Hepatocyte (in vitro differentiated cells): ENCODE results near the gene PPP1R7. TPM values are rescaled to one million over a fixed set of nuclear protein-coding genes. Genes with fewer than 3 reads are reported as not detected.

Experiments used
- DNase-seq: peaks from one replicate; pipeline ENCODE4 v3.0.0-alpha.2; 2016; ENCODE audit warnings: low spot score
- H2AFZ ChIP-seq: fragments of 200-600 bp; sonication (generic); 2 replicates; pipeline ENCODE4 v1.6.0; 2016; ENCODE audit warnings: antibody characterized with exemption, mild to moderate bottlenecking
- H3K27ac ChIP-seq: fragments of 200-600 bp; sonication (generic); 2 replicates; pipeline ENCODE4 v1.5.1; 2016; ENCODE audit warnings: mild to moderate bottlenecking
- H3K27me3 ChIP-seq: fragments of 200-600 bp; sonication (generic); 2 replicates; pipeline ENCODE4 v1.6.1; 2016
- H3K36me3 ChIP-seq: fragments of 200-600 bp; sonication (generic); replicated peaks from 2 replicates; pipeline ENCODE4 v1.5.1; 2016; ENCODE audit warnings: low read depth; ENCODE audit not compliant: insufficient read depth
- H3K4me1 ChIP-seq: fragments of 200-600 bp; sonication (generic); 2 replicates; pipeline ENCODE4 v1.5.1; 2016; ENCODE audit warnings: mild to moderate bottlenecking, moderate library complexity; ENCODE audit not compliant: insufficient read depth
- H3K4me2 ChIP-seq: fragments of 200-600 bp; sonication (generic); 2 replicates; pipeline ENCODE4 v1.6.0; 2016
- H3K4me3 ChIP-seq: fragments of 200-600 bp; sonication (generic); 2 replicates; pipeline ENCODE4 v1.5.1; 2016; ENCODE audit warnings: mild to moderate bottlenecking
- H3K79me2 ChIP-seq: fragments of 200-600 bp; sonication (generic); 2 replicates; pipeline ENCODE4 v1.6.0; 2017; ENCODE audit warnings: mild to moderate bottlenecking
- H3K9me2 ChIP-seq: fragments of 200-600 bp; sonication (generic); replicated peaks from 2 replicates; pipeline ENCODE4 v1.6.0; 2017; ENCODE audit warnings: mild to moderate bottlenecking; ENCODE audit not compliant: insufficient read depth
- H3K9me3 ChIP-seq: fragments of 200-600 bp; sonication (generic); 2 replicates; pipeline ENCODE4 v1.5.1; 2016; ENCODE audit warnings: low read depth, mild to moderate bottlenecking
- H4K20me1 ChIP-seq: fragments of 200-600 bp; sonication (generic); 2 replicates; pipeline ENCODE4 v1.6.0; 2016; ENCODE audit warnings: mild to moderate bottlenecking; ENCODE audit not compliant: insufficient read depth, poor library complexity, severe bottlenecking
- CTCF ChIP-seq: fragments of 200-600 bp; sonication (generic); IDR thresholded peaks from 2 replicates; pipeline ENCODE4 v1.5.1; 2016; ENCODE audit warnings: antibody characterized with exemption, mild to moderate bottlenecking; ENCODE audit not compliant: poor library complexity
- EZH2 ChIP-seq: fragments of 200-600 bp; sonication (generic); IDR thresholded peaks from 2 replicates; pipeline ENCODE4 v1.6.1; 2016; ENCODE audit warnings: antibody characterized with exemption, mild to moderate bottlenecking, borderline replicate concordance
- EZH2phosphoT487 ChIP-seq: fragments of 200-600 bp; sonication (generic); IDR thresholded peaks from one replicate; pipeline ENCODE4 v1.6.1; 2018; ENCODE audit warnings: antibody characterized with exemption, mild to moderate bottlenecking, low read depth, moderate library complexity; ENCODE audit not compliant: unreplicated experiment, severe bottlenecking
- WGBS: methylation state at CpG from one replicate; pipeline ENCODE4 v1.1.6; 2016; ENCODE audit warnings: low lambda C conversion rate; ENCODE audit errors: missing lambda C conversion rate; 5-methylcytosine and 5-hydroxymethylcytosine counted together
- polyA plus RNA-seq: library from polyadenylated mRNA; unstranded; fragments of >200 nt; fragmentation: Nextera tagmentation; extraction: Ambion mirVana; gene quantifications from 2 replicates; pipeline ENCODE4 v1.2.1, GENCODE V29; 2016
- total RNA-seq: library from RNA; depleted of rRNA; stranded (reverse); fragments of >200 nt; gene quantifications from 2 replicates; pipeline ENCODE4 v1.2.3, GENCODE V29; 2014

PPP1R7 gene
- total and polyA plus RNA-seq, 2 experiments from 2014 or later, result 46.7 to 84.9 TPM

GRCh38 chr2:241168366-241168765, 18.1 kb downstream of the PPP1R7 start:
- no peaks in the 10 kb centered on the region for H4K20me1 ChIP-seq
- TF ChIP-seq CTCF, result no peak
- no peak for TF ChIP-seq EZH2phosphoT487
- TF ChIP-seq EZH2, result no peak

GRCh38 chr2:241173557-241173956, 23.3 kb downstream of the PPP1R7 start:
- Histone ChIP-seq H3K4me1 (no peaks in the 10 kb centered on the region), H3K36me3 (no peaks in the 10 kb centered on the region), H4K20me1 (no peaks in the 10 kb centered on the region), H3K27ac (no peak overlapping the region), H3K4me2 (no peak overlapping the region), H3K4me3 (no peak overlapping the region), H3K27me3 (no peaks in the 10 kb centered on the region), H3K79me2 (no peaks in the 10 kb centered on the region), H3K9me3 (no peaks in the 10 kb centered on the region), H3K9me2 (no peaks in the 10 kb centered on the region), H2AFZ (no peak overlapping the region)
- no peak for TF ChIP-seq EZH2
- no peak for TF ChIP-seq CTCF
- TF ChIP-seq EZH2phosphoT487, result no peak
- DNase-seq, result no peak
- WGBS, result 82% methylated on average over 2 of the region's 2 CpGs

More at GRCh38 chr2:241168366-241168765, 18.1 kb downstream of the PPP1R7 start:
- Histone ChIP-seq H3K27me3 (no peaks in the 10 kb centered on the region), H2AFZ (no peak overlapping the region), H3K4me1 (no peaks in the 10 kb centered on the region), H3K9me3 (no peaks in the 10 kb centered on the region), H3K27ac (no peak overlapping the region), H3K36me3 (no peaks in the 10 kb centered on the region), H3K4me2 (no peak overlapping the region), H3K79me2 (no peaks in the 10 kb centered on the region), H3K9me2 (no peaks in the 10 kb centered on the region), H3K4me3 (no peak overlapping the region)
- WGBS, result 98% methylated on average over 15 of the region's 15 CpGs
- no peak for DNase-seq

GRCh38 chr2:241177526-241178334, 27.5 kb downstream of the PPP1R7 start:
- Histone ChIP-seq H2AFZ (no peak overlapping the region), H3K36me3 (no peaks in the 10 kb centered on the region), H3K27ac (no peak overlapping the region), H3K27me3 (no peaks in the 10 kb centered on the region), H3K4me3 (no peak overlapping the region), H3K9me3 (no peaks in the 10 kb centered on the region), H3K4me2 (no peak overlapping the region), H4K20me1 (no peaks in the 10 kb centered on the region), H3K79me2 (no peaks in the 10 kb centered on the region), H3K4me1 (no peaks in the 10 kb centered on the region), H3K9me2 (no peaks in the 10 kb centered on the region)
- TF ChIP-seq EZH2phosphoT487 (no peak), CTCF (no peak), EZH2 (no peak)
- WGBS, result 97% methylated on average over 12 of the region's 12 CpGs
- no peak for DNase-seq
